HL-60/S4 (cell line): ENCODE data around the gene MLLT11.
"Not testable (repeated sequence)": the region's sequence is repeated elsewhere in the genome, so short reads cannot be mapped to it uniquely, and the experiment has no call there.

Experiments used
- in situ Hi-C: fragments of 300-500 bp; cut with MboI; formaldehyde crosslinking; loops from 2 replicates; pipeline ENCODE4 v1.14.3; 2022; ENCODE audit warnings: low sequenced_read_pairs

The MLLT11 gene

DNA sequence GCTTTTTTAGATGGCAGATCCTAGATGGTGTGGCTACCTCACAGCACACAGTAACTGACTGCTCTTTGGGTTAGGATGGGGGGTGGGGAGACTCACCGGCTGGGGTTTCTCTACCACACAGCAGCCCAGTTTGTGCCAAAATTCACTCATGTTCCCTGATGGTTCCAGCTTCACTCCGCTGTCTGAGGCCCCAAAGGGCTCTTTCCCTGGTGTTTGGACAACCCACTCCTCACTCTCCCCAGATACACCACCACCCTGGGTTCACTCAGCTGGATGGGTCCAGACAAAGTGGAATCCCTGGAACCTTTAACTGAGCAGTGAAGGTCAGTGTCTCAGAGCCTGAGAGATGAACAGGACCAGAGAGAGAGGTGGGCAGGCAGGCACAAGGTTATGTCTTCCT, 4.6 kb upstream of the MLLT11 start:
- in situ Hi-C loops = no loop called here

DNA sequence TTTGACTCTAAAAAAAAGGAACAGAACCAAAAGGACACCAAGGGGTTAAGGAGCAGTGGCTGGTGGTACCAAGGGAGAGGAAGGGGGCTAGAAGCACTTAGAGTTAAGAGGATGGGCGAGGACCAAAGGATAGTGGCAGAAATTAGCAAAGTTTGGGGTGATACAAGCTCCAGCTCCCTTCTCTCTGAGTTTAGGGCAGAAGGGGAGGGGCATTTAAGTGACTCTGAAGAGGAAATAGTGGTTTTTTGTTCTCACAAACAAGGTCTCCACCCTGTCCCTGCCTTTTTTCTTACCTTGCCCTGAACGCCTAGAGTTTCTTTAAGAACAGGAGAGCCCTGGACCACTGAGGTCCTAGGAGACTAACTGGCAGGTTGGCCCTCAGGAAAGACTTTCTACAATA, 4.0 kb upstream of the MLLT11 start:
- in situ Hi-C loops = no loop called here

DNA sequence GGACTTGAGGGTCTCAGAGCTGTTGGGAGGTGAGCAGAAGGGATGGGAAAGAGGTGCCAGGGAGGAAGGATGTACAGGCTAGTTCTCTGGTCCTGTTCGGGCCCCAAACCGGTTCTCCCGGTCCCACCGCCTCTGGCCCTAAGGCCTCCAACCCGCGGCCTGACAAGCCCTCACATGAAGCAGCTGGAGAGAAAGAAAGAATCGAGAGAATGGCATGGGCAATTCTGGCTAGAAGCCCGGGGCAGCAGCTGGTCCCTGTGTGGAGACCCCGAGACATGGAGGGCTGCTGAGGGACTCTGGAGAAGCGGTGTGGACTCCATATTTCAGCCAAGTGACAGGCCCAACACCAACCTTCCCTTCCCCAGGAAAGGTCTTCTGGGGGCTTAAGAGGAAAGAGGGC, 1.5 kb upstream of the MLLT11 start:
- in situ Hi-C loops = no loop called here

DNA sequence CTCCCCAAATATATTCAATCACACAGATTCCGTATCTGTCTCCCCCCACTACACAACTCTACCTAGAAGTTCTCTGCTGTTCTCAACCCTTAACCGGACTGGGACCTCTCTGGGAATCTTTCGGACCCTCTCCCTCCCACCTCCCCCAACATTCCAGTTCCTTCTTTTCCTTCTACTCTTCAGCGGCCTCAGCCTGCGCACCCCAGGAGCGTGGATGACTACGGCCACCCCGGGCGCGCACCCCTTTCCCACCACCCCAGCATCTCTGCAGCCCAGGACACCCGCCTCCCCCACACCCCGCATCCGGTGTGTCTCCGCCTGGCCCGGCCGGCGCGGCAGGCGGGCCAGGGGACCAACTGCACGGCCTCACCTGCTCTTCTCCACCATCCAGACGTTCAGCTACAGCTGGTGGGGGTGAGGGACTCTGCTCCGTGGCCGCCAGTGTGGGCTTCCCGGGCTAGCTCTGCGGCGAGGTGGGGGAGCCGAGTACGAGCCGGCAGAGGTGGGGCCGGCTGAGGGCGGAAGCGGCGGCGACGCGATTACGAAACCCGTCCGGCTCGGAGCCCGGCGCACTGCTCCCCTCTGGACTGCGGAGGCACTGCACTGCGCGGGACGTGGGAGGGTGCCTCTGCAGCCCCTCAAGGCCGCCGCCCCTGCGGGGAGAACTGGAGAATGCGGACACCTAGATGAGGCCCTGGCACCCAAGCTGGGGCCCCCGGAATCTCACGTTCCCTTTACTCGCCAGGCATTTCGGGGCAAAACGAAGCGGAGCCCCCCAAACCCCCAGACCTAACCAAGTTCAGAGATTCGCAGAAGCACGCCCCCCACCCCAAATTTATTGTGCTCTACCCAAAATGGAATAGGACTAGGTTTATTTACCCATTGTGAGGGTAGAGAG, 839 bp upstream of the MLLT11 start, which contains the start of gene CDC42SE1:
Gene CDC42SE1, minus strand, starts transcription at position 514 of the 898 bp plus-strand sequence. CDS start 3,892 bp downstream, outside the sequence.
- in situ Hi-C loops = no loop called here

DNA sequence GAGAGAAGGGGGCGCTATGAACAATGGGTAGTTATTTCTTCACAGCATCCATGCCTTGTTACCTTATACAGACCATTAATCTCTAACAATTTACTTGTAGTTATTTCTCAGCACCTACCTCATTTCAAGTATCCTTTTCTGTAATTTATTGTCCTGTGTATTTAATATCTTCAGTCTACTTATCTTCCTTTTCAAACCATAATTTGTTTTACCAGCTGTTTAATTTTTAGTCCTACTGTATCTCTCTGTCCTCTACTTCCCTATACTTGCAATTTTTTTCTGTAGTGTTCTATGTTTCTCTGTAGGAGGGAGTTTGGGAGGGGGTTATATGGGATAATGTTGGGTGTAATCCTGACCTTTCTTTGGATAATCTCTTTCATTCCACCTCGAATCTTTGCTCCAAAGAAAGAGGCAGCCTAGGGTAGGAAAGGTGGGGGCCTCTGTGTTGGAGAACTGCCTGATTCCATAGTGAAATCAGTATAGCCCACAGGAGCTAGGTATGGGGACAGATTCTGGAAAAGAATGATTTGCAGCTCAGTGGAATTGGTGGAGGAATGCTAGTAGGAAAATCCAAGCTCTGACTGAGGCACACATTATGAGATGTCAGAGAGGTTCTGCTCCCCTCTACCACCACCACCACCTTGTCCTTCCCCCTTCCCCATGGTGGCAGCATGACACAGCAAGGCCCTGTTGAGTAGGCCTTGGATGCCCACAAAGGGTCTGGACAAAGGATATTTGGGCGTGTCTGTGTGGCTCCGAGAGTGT, 642 bp downstream of the MLLT11 start:
- in situ Hi-C loops = no loop called here

DNA sequence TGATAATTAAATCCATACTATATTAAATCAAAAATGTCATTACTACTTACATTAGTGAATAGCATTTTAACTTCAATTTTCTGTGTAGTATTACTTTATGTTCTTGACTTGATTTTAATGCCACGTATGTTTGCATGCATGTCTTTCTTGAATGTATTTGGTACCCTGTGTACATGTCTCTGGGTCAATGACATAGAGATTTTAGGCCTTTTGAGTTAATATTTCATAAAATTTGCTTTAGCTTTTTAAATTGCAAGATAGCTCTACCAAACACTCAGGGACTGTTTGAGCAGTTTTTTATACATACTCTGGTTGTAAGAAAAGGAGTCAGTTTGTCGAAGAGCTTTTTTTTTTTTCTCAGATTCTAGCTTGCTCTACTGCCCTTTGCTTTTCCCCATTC, 1.5 kb downstream of the MLLT11 start:
- in situ Hi-C loops = no loop called here

DNA sequence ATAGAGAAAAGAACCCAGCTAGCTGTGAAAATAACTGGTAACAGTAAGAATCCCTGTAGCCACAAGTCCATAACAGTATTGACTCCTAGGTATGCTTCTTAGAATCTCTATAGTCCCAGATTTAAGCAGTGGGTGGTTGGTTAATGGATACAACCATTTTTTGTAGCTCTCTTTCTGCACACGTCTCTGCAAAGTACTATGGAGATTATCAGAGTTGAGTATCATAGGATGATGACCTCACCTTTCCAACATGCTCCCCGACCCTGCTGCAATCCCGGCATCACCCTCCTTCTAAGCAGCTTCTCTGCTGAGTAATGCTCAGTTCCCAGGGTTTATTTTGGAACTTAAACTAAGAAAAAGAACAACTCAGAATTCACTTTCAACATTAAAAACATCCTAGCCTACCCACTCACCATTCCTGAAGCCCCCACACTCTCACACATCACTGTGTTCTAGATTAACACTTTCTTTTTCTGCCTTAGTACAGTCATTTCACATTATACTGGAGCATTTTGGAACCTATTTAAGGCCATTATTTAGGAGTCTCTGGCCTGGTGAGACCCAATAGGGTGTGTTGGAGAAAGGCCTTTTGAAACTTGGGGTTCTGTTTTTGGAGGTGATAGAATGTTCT, 2.7 kb downstream of the MLLT11 start:
- in situ Hi-C loops = no loop called here

DNA sequence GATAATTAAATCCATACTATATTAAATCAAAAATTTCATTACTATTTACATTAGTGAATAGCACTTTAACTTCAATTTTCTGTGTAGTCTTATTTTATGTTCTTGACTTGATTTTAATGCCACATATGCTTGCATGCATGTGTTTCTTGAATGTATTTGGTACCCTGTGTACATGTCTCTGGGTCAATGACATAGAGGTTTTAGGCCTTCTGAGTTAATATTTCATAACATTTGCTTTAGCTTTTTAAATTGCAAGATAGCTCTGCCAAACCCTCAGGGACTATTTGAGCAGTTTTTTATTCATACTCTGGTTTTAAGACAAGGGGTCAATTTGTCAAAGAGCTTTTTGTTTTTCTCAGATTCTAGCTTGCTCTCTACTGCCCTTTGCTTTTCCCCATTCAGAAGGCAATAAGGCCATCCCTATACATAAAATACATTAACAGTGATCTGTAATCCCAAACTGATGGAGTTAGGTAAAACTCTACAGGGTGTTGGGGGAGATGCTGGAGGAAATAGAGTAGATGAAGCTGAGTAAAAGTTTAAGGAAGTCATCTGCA, 5.0 kb downstream of the MLLT11 start:
- in situ Hi-C loops = no loop called here

DNA sequence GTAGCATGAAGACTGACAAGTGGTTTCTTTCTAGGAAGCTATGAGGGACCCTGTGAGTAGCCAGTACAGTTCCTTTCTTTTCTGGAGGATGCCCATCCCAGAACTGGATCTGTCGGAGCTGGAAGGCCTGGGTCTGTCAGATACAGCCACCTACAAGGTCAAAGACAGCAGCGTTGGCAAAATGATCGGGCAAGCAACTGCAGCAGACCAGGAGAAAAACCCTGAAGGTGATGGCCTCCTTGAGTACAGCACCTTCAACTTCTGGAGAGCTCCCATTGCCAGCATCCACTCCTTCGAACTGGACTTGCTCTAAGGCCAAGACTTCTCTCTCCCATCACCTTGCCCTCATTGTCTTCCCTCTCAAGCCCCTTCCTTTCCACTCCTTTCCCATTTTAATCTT, 7.0 kb downstream of the MLLT11 start:
- in situ Hi-C loops = no loop called here

DNA sequence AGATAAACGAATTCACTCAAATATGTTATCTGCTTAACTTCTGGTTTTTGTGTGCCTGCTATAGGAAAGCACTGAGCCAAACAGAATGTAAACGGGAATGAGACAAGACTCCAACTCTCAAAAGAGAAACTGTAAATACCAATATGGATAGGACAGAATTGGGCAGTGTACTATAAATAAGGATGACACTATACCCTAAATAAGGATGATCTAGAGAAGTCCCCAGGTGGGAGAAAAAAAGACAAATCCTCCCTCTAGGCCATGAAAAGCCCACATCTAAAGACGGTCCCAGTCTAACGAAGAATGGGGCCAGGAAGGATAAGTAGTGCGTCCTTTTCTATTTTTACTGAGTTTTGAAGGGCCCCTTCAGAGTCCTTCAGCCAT, 8.9 kb downstream of the MLLT11 start:
- in situ Hi-C loops = no loop called here

DNA sequence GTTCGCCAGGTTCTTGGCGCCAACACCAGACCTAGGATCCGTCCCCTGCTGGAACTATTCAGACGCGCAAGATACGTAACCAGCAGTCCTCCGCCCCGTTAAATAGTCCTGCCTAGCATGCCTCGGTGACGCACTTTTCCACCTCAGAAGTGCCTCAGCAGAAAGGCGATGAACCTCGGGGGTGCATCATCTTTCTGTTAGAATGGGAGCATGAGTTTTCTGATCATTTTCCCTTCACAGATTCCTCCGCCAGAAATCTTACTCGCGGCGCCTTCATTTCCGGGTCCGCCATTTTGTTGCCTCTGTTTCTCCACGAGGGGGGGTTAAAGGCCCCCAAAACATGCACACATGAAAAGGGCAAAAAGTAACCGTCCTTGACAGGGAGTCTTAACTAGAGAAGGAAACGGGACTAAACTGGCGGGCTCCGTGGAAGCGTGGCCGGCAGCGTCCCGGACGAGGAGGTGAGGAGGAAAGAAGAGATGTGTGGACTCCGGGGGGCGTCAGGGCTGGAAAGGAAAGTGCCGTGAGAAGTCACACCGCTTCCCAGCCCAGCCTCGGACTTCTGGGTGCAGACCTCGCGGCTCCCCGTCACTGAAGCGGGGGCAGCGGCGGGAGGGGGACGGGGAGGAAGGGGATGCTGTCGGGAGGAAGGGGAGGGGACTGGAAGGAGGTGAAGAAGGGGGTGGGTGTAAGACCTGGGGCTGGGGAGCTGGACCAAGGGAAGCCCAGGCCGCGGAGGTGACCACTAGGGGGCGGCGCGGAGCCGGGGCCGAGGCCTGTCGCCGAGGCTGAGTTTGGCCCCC, 10.5 kb downstream of the MLLT11 start, which contains the start of gene GABPB2:
Gene GABPB2, plus strand, starts transcription at position 288 of the 803 bp plus-strand sequence. CDS start 17,429 bp downstream, outside the sequence.
- in situ Hi-C loops = no loop called here

DNA sequence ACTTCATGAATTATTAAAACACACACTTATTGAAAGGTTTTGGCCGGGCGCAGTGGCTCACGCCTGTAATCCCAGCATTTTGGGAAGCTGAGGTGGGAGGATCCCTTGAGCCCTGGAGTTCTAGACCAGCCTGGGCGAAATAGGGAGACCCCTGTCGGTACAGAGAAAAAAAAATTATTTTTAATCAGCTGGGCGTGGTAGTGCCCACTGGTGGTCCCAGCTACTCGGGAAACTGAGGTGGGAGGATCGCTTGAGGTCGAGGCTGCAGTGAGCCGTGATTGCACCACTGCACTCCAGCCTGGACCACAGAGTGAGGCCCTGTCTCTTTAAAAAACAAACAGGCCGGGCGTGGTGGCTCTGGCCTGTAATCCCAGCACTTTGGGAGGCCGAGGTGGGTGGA, 12.0 kb downstream of the MLLT11 start:
- in situ Hi-C loops = no loop called here

DNA sequence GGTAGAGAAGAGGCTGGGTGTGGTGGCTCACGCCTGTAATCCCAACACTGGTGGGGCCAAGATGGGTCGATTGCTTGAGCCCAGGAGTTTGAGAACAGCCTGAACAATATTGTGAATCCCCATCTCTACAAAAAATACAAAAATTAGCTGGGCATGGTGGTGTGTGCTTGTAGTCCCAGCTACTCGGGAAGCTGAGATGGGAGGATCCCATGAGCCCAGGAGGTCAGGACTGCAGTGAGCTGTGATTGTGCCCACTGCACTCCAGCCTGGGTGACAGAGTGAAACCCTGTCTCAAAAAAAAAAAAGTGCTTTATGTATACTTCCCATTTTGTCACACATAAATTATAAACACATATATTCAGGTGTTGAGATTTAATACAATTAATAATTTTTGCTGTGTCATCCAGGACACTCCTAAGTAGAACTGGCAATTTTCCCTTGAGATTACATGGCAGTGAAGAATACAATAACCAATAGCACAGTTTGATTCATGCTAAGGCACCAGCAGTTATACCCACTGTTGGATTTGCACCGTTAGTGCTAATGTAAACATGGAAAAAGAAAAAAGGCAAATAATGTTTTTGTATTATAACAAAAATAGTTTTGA, 25.9 kb downstream of the MLLT11 start:
- in situ Hi-C loops = no loop called here

DNA sequence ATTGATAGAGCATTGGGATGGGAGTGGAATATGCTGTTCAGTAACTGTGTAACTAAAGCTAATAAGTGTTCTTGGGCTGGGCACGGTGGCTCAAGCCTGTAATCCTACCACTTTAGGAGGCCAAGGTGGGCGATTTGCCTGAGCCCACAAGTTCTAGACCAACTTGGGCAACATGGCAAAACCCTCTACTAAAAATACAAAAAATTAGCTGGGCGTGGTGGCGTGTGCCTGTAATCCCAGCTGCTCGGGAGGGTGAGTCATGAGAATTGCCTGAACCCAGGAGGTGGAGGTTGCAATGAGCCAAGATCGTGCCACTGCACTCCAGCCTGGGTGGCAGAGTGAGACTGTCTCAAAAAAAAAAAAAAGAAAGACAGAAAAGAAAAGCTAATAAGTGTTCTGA, 37.2 kb downstream of the MLLT11 start:
- in situ Hi-C loops = not testable (repeated sequence)

DNA sequence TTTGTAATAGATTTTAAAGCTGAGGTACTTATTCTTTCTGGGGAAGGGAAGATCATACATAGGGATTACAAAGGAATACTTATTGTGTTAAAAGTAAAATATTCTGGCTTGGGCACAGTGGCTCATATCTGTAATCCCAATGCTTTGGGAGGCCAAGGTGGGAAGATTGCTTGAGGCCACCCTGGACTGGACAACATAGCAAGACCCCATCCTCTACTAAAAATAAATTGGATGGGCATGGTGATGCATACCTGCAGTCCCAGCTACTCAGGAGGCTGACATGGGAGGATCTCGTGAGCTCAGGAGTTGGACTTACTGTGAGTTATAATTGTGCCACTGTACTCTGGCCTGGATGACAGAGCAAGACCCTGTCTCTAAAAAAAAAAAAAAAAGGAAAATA, 37.9 kb downstream of the MLLT11 start:
- in situ Hi-C loops = no loop called here

DNA sequence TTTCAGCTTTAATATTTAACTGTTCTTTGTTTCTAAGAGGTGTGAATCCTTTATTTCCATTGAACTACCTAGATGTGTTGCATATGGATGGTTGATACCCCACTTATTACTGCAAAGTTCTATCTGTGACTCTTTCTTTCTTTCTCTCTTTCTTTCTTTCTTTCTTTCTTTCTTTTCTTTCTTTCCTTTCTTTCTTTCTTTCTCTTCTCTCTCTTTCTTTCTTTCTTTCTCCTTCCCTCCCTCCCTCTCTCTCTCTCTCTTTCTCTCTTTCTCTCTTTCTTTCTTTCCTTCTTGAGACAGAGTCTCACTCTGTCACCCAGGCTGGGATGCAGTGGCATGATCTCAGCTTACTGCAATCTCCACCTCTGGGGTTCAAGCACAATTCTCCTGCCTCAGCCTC, 44.4 kb downstream of the MLLT11 start:
- in situ Hi-C loops = no loop called here

DNA sequence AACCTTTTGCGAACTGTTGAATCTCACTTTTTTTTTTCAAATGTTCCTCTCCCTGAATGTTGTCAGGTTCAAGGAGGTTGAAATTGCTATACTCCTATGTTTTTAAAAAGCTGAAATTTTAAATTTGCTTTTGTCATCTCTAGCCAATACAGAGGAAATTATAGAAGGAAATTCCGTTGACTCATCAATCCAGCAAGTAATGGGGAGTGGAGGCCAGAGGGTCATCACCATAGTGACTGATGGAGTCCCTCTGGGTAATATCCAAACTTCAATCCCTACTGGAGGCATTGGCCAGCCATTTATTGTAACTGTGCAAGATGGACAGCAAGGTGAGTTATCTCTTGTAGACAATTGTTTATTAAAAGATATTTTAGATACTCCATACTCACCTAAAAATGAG, 46.7 kb downstream of the MLLT11 start:
- in situ Hi-C loops = no loop called here

DNA sequence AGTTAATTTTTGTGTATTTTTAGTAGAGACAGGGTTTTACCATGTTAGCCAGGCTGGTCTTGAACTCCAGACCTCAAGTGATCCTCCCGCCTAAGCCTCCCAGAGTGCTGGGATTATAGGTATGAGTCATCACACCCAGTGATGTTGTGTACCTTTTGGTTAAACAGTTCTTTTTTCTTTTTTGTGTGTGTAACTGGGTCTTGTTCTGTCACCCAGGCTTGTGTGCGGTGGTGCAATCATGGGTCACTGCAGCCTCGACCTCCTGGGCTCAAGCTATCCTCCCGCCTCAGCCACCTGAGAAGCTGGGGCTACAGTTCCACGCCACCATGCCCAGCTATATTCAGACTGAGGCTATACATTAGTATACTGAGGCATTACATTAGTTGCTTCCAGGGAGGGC, 48.1 kb downstream of the MLLT11 start:
- in situ Hi-C loops = no loop called here

DNA sequence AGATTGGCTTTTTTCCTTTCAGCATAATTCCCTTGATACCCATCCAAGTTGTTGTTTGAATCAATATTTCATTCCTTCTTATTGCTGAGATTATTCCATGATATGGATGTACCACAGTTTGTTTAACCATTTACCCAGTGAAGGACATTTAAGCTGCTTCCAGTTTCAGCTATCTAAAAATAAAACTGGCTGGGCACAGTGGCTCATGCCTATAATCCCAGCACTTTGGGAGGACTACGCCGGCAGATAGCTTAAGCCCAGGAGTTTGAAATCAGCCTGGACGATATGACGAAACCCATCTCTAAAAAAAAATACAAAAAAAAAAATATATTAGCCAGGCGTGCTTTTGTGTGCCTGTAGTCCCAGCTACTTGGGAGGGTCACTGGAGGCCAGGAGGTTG, 53.7 kb downstream of the MLLT11 start:
- in situ Hi-C loops = no loop called here
